Tibial artery (tissue), 4 donors: Measurements from ENCODE around the gene IL20RA.
"Not testable (repeated sequence)": the region's sequence is repeated elsewhere in the genome, so short reads cannot be mapped to it uniquely, and the experiment has no call there.

ENCODE experiments used
- DNase-seq, 2 donors: peaks; one replicate each; pipeline ENCODE4 v3.0.0-alpha.2; 2019
- H3K27ac ChIP-seq, 2 donors: fragments of 200-600 bp; sonication (generic) in 1 of 2; 1 replicate in 1 of 2; 2 replicates in 1 of 2; pipeline ENCODE4 v1.5.1; 2018 to 2019; ENCODE audit warnings: mild to moderate bottlenecking in 1 of 2
- H3K27me3 ChIP-seq, 2 donors: fragments of 200-600 bp; sonication (generic) in 1 of 2; one replicate each; pipeline versions ENCODE4 v1.5.1 to v1.6.0; 2016 to 2019
- H3K36me3 ChIP-seq, 3 donors: fragments of 200-600 bp; sonication (generic) in 2 of 3; one replicate each; pipeline ENCODE4 v1.5.1; 2016 to 2019; ENCODE audit warnings: mild to moderate bottlenecking in 2 of 3
- H3K4me1 ChIP-seq, 4 donors: fragments of 200-600 bp; sonication (generic) in 2 of 4; 1 replicate in 3 of 4; 2 replicates in 1 of 4; pipeline ENCODE4 v1.5.1; 2016 to 2019
- H3K4me3 ChIP-seq, 2 donors: fragments of 200-600 bp; sonication (generic) in 1 of 2; 1 replicate in 1 of 2; 2 replicates in 1 of 2; pipeline ENCODE4 v1.5.1; 2018 to 2019; ENCODE audit warnings: mild to moderate bottlenecking in 2 of 2
- H3K9me3 ChIP-seq, 3 donors: fragments of 200-600 bp; sonication (generic) in 1 of 3; one replicate each; pipeline ENCODE4 v1.5.1; 2016 to 2019
- CTCF ChIP-seq, 2 experiments: fragments of 200-600 bp in 1 of 2; fragments of 450-650 bp in 1 of 2; IDR thresholded peaks; one replicate each; pipeline ENCODE4 v1.5.1; 2017 to 2019; ENCODE audit warnings: antibody characterized with exemption in 2 of 2, mild to moderate bottlenecking in 1 of 2, moderate library complexity in 1 of 2
- intact Hi-C: fragments of 100-400 bp; cut with DNase I; formaldehyde crosslinking; loops from one replicate; pipeline ENCODE4 v1.15.0; 2023; ENCODE audit warnings: low total_unique reads

The IL20RA gene

GRCh38 chr6:136979206-136979605 lies 65.6 kb downstream of the IL20RA start:
- Histone ChIP-seq H3K27ac (no peak overlapping the region), H3K36me3 (no peaks in the 10 kb centered on the region), H3K4me3 (no peak overlapping the region), H3K9me3 (no peaks in the 10 kb centered on the region), H3K4me1 (no peaks in the 10 kb centered on the region), H3K27me3 (peaks cover 0 to 3% of the 10 kb centered on the region in 2 donors)
- DNase-seq = no peak
- TF ChIP-seq CTCF (IDR thresholded peaks at IDR 0.05) = no peak
- intact Hi-C loops = no loop called here

- intact Hi-C loops = no loop called here
- Histone ChIP-seq H3K4me1 (no peaks in the 10 kb centered on the region), H3K4me3 (no peak overlapping the region), H3K27ac (no peak overlapping the region), H3K9me3 (no peaks in the 10 kb centered on the region), H3K36me3 (no peaks in the 10 kb centered on the region), H3K27me3 (peaks cover 0 to 3% of the 10 kb centered on the region in 2 donors)
- TF ChIP-seq CTCF (IDR thresholded peaks at IDR 0.05) = no peak
- DNase-seq = no peak
These were observed 67.7 kb downstream of the IL20RA start for GRCh38 chr6:136977075-136977474.

- no peaks in the 10 kb centered on the region for H3K9me3 ChIP-seq
- intact Hi-C loops = no loop called here
- no peaks in the 10 kb centered on the region for H3K36me3 ChIP-seq
- no peaks in the 10 kb centered on the region for H3K4me1 ChIP-seq
- no peak for TF ChIP-seq CTCF (IDR thresholded peaks at IDR 0.05)
- H3K27ac ChIP-seq = no peak overlapping the region
- no peak overlapping the region for H3K4me3 ChIP-seq
- peaks cover 0 to 3% of the 10 kb centered on the region in 2 donors for H3K27me3 ChIP-seq
- DNase-seq = no peak
These were observed 69.6 kb downstream of the IL20RA start for GRCh38 chr6:136975089-136975715.

- H3K27me3 ChIP-seq, DNase-seq, H3K36me3 ChIP-seq, H3K27ac ChIP-seq, H3K9me3 ChIP-seq, H3K4me3 ChIP-seq, H3K4me1 ChIP-seq, intact Hi-C loops: not testable (repeated sequence)
These were observed 71.0 kb downstream of the IL20RA start for GRCh38 chr6:136973781-136974180.

GRCh38 chr6:136971609-136972008 lies 73.2 kb downstream of the IL20RA start:
- DNase-seq = no peak
- Histone ChIP-seq H3K36me3 (no peaks in the 10 kb centered on the region), H3K27me3 (peaks cover 0 to 10% of the 10 kb centered on the region in 2 donors), H3K4me1 (peaks cover 0 to 3% (median 0%) of the 10 kb centered on the region in 4 donors), H3K9me3 (no peaks in the 10 kb centered on the region), H3K4me3 (no peak overlapping the region), H3K27ac (no peak overlapping the region)
- TF ChIP-seq CTCF (IDR thresholded peaks at IDR 0.05) = no peak
- intact Hi-C loops = no loop called here

GRCh38 chr6:136969930-136970329 lies 74.8 kb downstream of the IL20RA start:
- Histone ChIP-seq H3K27ac (no peak overlapping the region), H3K4me1 (peaks cover 0 to 3% (median 0%) of the 10 kb centered on the region in 4 donors), H3K9me3 (no peaks in the 10 kb centered on the region), H3K36me3 (no peaks in the 10 kb centered on the region), H3K27me3 (peaks cover 0 to 10% of the 10 kb centered on the region in 2 donors), H3K4me3 (no peak overlapping the region)
- DNase-seq = no peak
- intact Hi-C loops = no loop called here
- TF ChIP-seq CTCF (IDR thresholded peaks at IDR 0.05) = no peak
